NCI-H748 (cell line): Measurements from ENCODE around the gene IRF3.
"Not testable (repeated sequence)": the region's sequence is repeated elsewhere in the genome, so short reads cannot be mapped to it uniquely, and the experiment has no call there.

ENCODE experiments used
- DNase-seq: peaks from one replicate; lab custom pipeline; 2025; ENCODE audit not compliant: unreplicated experiment; lab: John Stamatoyannopoulos, UW

IRF3 gene

GRCh38 chr19:49651029-49651819, 14.4 kb downstream of the IRF3 start:
- no peak for DNase-seq

- no peak for DNase-seq
These were observed 19.1 kb downstream of the IRF3 start for GRCh38 chr19:49646586-49646985.

DNA sequence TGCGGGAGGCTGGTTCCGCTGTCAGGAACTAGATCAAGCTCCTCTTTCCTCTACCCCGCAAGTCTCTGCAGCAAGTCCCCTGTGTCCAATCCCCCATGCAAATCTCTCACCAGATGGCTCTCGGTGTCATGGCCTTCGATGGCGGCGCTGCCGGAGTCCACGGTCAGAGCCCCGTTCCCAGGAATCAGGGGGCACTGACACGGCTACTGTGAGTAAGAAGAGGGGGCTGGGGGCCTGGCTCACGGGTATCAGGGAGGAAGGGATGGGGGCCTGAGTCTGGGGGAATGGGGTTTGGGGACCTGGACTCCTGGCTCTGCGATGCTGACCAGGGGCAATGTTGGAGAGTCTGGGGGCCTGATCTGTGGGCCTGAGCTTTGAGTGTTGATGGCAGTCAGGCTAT, 19.7 kb downstream of the IRF3 start:
- no peak for DNase-seq

GRCh38 chr19:49645592-49645991, 20.1 kb downstream of the IRF3 start:
- no peak for DNase-seq

DNA sequence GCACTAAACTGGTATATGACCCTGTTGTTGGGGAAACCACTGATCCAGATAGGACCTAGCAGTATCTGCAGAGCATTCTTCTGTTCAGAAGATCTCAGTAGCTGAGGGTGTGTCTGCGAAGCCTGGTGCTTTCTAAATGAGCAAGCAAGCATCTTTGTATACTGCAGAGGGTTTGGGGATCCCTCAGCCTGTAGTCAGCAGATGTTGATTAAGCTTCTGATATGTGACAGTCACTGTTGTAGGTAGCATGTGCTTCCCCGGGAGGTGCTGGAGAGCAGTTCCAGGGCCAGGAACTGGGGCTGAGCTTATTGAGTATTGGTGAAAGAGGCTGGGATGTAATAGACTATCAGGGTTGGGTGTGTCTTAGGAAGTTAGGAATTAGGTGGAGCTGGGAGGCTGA, 22.2 kb downstream of the IRF3 start:
- no peak for DNase-seq

- DNase-seq: no peak
These were observed 23.1 kb downstream of the IRF3 start for GRCh38 chr19:49642492-49643035.

DNA sequence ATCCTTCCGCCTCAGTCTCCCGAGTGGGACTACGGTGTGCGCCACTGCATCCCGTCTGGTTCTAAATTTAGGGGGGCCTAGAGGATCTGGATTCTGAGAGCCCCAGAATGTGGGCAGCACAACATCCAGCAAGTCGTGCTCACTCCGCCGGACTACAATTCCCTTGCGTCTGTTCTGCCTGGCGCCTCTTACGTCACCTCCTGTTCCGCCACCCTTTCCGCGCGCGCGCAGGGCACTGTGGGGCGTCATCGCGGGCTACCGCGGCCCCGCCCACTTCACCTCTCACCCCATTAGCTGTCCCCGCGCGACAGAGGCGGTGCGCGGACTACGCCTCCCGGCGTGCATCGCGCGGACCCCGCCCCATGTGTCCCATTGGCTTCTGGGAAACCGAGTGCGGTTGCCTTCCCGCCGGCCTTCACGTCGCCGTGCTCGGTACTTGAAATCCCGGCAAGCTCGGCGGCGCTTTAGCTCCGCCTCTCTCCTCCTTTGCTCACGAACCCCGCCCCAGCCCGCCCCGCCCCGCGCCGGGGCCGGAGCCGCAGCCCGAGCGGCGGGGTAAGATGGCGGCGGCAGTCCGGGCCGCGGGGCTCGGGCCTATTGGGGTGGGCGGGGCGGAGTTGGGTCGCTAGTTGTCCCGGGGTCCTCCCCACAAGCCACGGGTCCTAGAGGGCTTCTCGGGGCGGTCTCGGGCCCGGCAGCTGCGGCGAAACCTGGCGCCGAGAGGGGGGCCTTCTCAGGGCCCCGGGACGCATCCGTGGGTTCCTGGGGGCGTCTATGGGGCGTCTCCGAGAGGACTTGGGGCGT, 23.8 kb downstream of the IRF3 start, which contains the start of gene SCAF1:
Gene SCAF1, plus strand, starts transcription at position 522 of the 804 bp plus-strand sequence. CDS start 2,818 bp downstream, outside the sequence.
- peak; percentile 100 for DNase-seq

- DNase-seq: peak; percentile 100
These were observed 25.4 kb downstream of the IRF3 start, which contains the start of gene RRAS for GRCh38 chr19:49640113-49640898. RRAS (minus strand) TSS chr19:49640143; CDS start chr19:49640098, 45 bp downstream.

- DNase-seq: no peak
These were observed 26.1 kb downstream of the IRF3 start for GRCh38 chr19:49639401-49640112.

DNA sequence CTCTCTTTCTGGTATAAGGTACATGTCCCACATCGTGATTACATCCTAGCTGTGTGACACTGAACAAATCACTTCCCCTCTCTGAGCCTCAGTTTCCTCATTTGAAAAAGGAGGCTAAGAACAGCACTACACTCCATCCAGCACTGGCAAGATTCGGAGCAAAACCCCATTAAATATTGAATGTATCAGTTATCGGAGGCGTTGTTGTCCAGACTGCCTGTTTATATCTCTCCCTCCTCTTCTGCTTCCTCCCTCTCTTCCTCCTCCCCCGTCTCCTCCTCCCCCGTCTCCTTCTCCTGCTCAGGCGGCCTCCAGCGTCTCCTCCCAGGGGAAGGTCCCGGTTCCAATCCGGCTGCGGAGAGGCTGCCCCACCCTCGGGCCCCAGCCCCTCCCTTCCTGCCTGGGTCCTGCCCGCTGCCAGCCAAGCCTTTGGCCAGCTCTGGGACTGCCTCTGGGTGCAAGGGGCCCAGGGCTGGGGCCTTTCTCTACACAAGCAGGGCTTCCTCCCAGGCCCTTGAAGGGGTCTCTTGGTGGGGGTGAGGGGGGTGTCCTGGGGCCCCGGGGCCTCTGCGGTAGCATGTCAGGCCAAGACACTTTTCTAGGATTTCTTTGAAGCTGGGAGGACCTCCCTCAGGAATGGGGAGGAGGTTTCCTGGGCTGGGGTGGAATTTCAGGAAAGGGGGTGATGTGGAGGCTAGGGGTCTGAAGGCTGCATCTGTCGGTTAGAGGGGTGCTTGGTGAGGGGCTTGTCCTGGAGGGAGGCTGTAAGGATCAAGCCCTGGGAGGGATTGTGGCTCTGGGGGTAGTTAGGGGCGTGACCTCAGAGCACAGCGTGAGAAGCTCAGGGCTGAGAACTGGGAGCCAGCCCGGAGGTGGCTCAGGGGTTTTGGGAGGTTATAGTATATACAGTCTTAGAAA, 27.6 kb downstream of the IRF3 start:
- DNase-seq: peak; percentile 20

DNA sequence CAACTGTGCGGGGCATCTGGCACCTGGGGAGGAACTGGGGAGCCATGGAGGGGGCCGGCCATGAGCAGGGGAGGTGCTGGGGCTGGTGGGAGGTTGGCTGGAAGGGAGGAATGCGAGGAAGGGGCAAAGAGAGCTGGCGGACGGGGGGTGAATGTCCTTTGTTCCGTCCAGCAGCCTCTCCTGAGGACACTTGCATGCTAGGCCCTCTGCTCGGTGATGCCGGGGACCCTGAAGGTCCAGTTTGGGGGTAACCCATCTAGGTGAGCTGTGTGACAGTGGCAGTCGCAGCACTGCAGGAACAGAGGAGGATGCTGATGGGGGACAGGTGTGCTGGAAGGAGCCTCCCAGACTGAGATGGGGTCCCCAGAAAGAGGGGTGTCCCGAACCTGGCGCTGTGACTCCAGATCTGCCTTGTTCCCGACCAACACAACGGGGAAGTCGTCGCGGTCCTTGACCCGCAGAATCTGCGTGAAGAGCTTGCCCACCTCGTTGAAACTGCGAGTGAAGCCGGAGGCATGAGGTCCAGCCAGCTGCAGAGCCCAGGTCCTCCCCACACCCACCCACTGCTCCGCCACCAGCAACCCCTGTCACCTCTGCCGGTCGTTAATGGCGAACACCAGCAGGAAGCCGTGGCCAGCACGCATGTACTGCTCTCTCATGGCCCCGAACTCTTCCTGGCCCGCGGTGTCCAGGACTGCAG, 29.3 kb downstream of the IRF3 start:
- DNase-seq: no peak

DNA sequence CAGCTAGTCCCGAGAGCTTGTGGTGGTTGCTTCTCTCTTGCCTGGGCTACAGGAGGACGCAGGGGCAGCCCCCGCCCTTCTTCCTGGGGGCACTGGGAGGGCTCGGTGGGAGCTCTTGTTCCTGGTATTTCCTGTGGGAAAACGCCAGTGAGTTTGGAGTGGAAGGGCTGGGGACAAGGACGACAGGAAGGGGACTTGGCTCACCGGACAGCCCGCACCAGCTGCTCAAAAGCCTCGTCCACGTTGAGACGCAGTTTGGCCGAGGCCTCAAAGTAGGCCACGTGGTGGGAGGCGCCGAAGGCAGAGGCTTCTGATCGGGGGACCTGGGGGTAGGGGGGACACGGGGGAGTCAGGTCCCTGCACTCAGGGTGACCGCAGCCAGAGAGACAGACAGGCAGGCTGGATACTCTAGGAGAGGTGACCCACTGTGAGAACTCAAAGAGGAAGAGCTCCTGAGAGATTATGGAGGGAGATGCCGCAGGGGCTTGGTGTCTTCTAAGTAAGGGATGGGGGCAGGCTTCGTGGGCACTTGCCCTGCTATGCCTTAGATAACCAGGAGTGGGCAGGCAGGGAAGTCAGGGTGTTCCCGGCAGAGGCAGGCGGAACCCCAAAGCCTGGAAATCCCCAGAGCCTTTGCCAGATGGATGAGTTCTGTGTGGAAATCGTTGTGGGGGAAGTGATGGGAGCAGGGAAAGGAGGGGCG, 30.0 kb downstream of the IRF3 start:
- no peak for DNase-seq

DNA sequence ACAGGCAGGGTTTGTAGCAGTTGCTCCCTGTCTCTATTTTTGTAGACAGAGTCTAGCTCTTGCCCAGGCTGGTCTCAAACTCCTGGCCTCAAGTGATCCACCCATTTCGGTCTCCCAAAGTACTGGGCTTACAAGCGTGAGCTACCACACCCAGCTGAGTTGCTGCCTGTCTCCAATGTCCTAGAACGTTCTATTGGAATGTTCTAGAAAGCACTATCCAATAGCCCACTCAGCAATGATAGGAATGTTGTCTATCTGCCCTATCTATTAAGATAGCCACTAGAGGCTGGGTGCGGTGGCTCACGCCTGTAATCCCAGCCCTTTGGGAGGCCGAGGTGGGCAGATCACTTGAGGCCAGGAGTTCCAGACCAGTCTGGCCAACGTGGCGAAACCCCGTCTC, 32.4 kb downstream of the IRF3 start:
- not testable (repeated sequence) for DNase-seq

DNA sequence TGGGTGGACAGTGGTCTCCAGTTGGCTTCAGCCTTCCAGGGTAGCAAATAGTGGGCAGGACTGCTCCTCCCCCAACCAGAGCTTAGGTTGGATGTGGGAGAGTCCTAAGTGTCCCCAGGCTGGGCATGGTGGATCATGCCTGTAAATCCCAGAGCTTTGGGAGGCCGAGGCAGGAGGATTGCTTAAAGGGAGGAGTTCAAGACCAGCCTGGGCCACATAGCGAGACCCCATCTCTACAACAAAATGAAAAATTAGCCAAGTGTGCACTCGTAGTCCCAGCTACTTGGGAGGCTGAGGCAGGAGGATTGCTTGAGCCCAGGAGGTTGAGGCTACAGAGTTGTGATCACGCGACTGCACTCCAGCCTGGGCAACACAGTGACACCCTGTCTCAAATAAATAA, 33.1 kb downstream of the IRF3 start:
- no peak for DNase-seq

DNA sequence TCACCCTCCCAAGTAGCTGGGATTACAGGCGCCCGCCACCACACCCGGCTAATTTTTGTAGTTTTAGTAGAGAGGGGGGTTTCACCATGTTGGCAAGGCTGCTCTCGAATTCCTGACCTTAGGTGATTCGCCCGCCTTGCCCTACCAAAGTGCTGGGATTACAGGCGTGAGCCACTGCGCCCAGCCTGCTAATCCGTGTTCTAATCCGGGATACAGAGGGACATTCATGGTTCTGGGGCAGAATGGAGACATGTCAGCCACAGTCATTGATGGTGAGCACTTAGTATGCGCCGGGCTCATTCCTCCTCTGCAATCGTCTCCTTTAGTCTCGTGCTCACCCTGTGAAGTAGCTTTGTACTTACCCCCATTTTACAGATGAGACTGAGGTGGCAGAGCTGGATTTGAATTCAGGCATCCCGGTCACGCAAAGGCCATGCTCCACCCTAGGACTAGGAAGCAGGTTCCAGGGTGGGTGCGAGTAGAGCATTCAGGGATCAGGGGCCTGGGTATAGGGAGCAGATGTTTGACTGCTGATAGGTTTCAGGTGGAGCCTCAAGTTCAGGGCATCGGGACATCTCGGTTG, 34.0 kb downstream of the IRF3 start:
- no peak for DNase-seq

DNA sequence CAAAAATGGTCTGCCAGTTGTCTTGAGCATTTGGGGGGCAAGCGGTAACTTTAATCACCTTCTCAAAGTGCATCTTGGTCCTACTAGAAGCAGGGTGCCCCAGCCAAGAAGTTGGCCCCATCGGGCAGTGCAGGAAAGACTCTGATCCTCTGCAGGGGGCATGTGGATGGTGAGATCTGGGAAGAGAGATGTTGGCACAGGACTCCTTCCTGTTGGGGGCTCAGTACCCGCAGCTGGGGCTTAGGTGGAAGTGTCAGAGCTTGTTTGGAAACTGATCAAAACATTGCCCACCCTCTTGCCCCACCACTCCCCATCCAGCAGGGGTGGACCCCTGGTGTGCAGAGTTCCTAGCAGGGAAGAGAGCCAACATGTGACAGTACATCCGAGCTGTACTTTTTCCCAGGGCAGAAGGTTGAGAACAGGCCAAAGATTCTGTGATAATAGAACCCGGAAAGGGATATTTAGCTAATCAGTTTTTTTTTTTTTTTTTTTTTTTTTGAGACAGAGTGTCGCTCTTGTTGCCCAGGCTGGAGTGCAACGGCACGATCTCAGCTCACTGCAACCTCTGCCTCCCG, 34.6 kb downstream of the IRF3 start:
- no peak for DNase-seq

- no peak for DNase-seq
These were observed 36.0 kb downstream of the IRF3 start for GRCh38 chr19:49629659-49630058.
